Type B pancreatic cell (in vitro differentiated cells): ENCODE data around the gene ZNF865. TPM values are rescaled to one million over a fixed set of nuclear protein-coding genes. Genes with fewer than 3 reads are reported as not detected.

Source experiments
- DNase-seq: peaks from one replicate; pipeline ENCODE4 v3.0.0; 2021; ENCODE audit warnings: mixed read lengths; ENCODE audit not compliant: unreplicated experiment; ENCODE audit errors: extremely low spot score
- H3K27ac Mint-ChIP-seq: 2 replicates; pipeline ENCODE4 v1.8.0; 2021; ENCODE audit warnings: mild to moderate bottlenecking, mixed read lengths
- H3K27me3 Mint-ChIP-seq: 2 replicates; pipeline ENCODE4 v1.8.0; 2021; ENCODE audit warnings: mixed read lengths
- H3K36me3 Mint-ChIP-seq: 2 replicates; pipeline ENCODE4 v1.8.0; 2021; ENCODE audit warnings: mixed read lengths
- H3K4me1 Mint-ChIP-seq: one replicate; pipeline ENCODE4 v1.8.0; 2021; ENCODE audit warnings: mixed read lengths; ENCODE audit not compliant: unreplicated experiment
- H3K4me3 Mint-ChIP-seq: 2 replicates; pipeline ENCODE4 v1.8.0; 2021; ENCODE audit warnings: mild to moderate bottlenecking, mixed read lengths
- H3K9me3 Mint-ChIP-seq: 2 replicates; pipeline ENCODE4 v1.8.0; 2021; ENCODE audit warnings: mixed read lengths
- CTCF ChIP-seq: fragments of 200-600 bp; sonication (generic); conservative IDR thresholded peaks from 2 replicates; pipeline ENCODE4 v1.5.0; 2021; ENCODE audit warnings: antibody characterized with exemption, mild to moderate bottlenecking
- total RNA-seq: library from RNA; stranded (reverse); gene quantifications from 2 replicates; pipeline ENCODE4 v1.2.1, GENCODE V29; 2021; ENCODE audit warnings: low replicate concordance

Gene ZNF865
- total RNA-seq, 1 donor from 2014 or later = 16.2 TPM

- no peak for DNase-seq
- no peak for TF ChIP-seq CTCF
- no peaks in the 10 kb centered on the region for H3K9me3 Mint-ChIP-seq
- H3K27ac Mint-ChIP-seq = no peak overlapping the region
- H3K4me1 Mint-ChIP-seq = peaks cover 11% of the 10 kb centered on the region
- H3K27me3 Mint-ChIP-seq = no peaks in the 10 kb centered on the region
- no peak overlapping the region for H3K4me3 Mint-ChIP-seq
- peaks cover 10% of the 10 kb centered on the region for H3K36me3 Mint-ChIP-seq
Observed at GRCh38 chr19:55661826-55662225, 56.4 kb downstream of the ZNF865 start.

- Mint-ChIP-seq H3K4me3 (no peak overlapping the region), H3K27ac (no peak overlapping the region), H3K4me1 (no peaks in the 10 kb centered on the region), H3K36me3 (peaks cover 5% of the 10 kb centered on the region), H3K27me3 (no peaks in the 10 kb centered on the region), H3K9me3 (no peaks in the 10 kb centered on the region)
- no peak for DNase-seq
- TF ChIP-seq CTCF = no peak
Observed at GRCh38 chr19:55663846-55664536, 58.5 kb downstream of the ZNF865 start.

GRCh38 chr19:55666343-55667005 lies 61.0 kb downstream of the ZNF865 start:
- no peaks in the 10 kb centered on the region for H3K27me3 Mint-ChIP-seq
- H3K27ac Mint-ChIP-seq = peak overlapping the region; percentile 41
- no peak for DNase-seq
- no peaks in the 10 kb centered on the region for H3K4me1 Mint-ChIP-seq
- no peak for TF ChIP-seq CTCF
- H3K9me3 Mint-ChIP-seq = no peaks in the 10 kb centered on the region
- H3K36me3 Mint-ChIP-seq = peaks cover 5% of the 10 kb centered on the region
- no peak overlapping the region for H3K4me3 Mint-ChIP-seq

Other genes with a start within 250 kb of the ZNF865 start
- gene GARIN5B, start 242.4 kb upstream of the ZNF865 start, total RNA-seq = not detected in 2 replicates
- gene IL11, start 235.2 kb upstream of the ZNF865 start, total RNA-seq = 0.46 and 0.48 TPM in 2 replicates
- gene TMEM190, start 228.8 kb upstream of the ZNF865 start, total RNA-seq = 2.6 and 2.8 TPM in 2 replicates
- gene TMEM238, start 221.4 kb upstream of the ZNF865 start, total RNA-seq = 8.1 and 14.0 TPM in 2 replicates
- 1,799 and 2,072 TPM in 2 replicates for gene RPL28, start 219.7 kb upstream of the ZNF865 start, total RNA-seq
- 40.7 and 91.3 TPM in 2 replicates for gene UBE2S, start 197.9 kb upstream of the ZNF865 start, total RNA-seq
- gene SHISA7, start 162.3 kb upstream of the ZNF865 start, total RNA-seq = 0.05 and 0.22 TPM in 2 replicates
- 44.2 and 47.5 TPM in 2 replicates for gene ISOC2, start 144.0 kb upstream of the ZNF865 start, total RNA-seq
- not detected in 2 replicates for gene C19orf85, start 140.9 kb upstream of the ZNF865 start, total RNA-seq
- gene ZNF628, start 129.0 kb upstream of the ZNF865 start, total RNA-seq = 10.3 and 13.2 TPM in 2 replicates
- gene NAT14, start 120.5 kb upstream of the ZNF865 start, total RNA-seq = 46.5 and 64.3 TPM in 2 replicates
- 0.83 and 1.5 TPM in 2 replicates for gene SSC5D, start 117.2 kb upstream of the ZNF865 start, total RNA-seq
- gene SBK2, start 68.5 kb upstream of the ZNF865 start, total RNA-seq = 0.75 TPM in 1 of 2 replicates, not detected in the other
- gene SBK3, start 60.1 kb upstream of the ZNF865 start, total RNA-seq = 0.24 and 0.36 TPM in 2 replicates
- gene ZNF579, start 24.8 kb upstream of the ZNF865 start, total RNA-seq = 21.1 and 23.9 TPM in 2 replicates
- gene FIZ1, start 6.1 kb upstream of the ZNF865 start, total RNA-seq = 18.4 and 22.4 TPM in 2 replicates
- 13.6 and 23.9 TPM in 2 replicates for gene ZNF524, start 5.4 kb upstream of the ZNF865 start, total RNA-seq
- 9.4 and 9.6 TPM in 2 replicates for gene ZNF784, start 18.9 kb downstream of the ZNF865 start, total RNA-seq
- gene ZNF580, start 35.4 kb downstream of the ZNF865 start, total RNA-seq = 28.5 and 37.4 TPM in 2 replicates
- gene ZNF581, start 38.0 kb downstream of the ZNF865 start, total RNA-seq = 41.3 and 43.1 TPM in 2 replicates
- gene CCDC106, start 42.6 kb downstream of the ZNF865 start, total RNA-seq = 16.1 and 18.1 TPM in 2 replicates
- 170 and 232 TPM in 2 replicates for gene U2AF2, start 49.4 kb downstream of the ZNF865 start, total RNA-seq
- 121 and 127 TPM in 2 replicates for gene EPN1, start 69.6 kb downstream of the ZNF865 start, total RNA-seq
- gene NLRP9, start 132.8 kb downstream of the ZNF865 start, total RNA-seq = not detected in 2 replicates
- gene RFPL4A, start 153.4 kb downstream of the ZNF865 start, total RNA-seq = not detected in 2 replicates
- gene RFPL4AL1, start 163.5 kb downstream of the ZNF865 start, total RNA-seq = not detected in 2 replicates
- not detected in 2 replicates for gene NLRP11, start 226.4 kb downstream of the ZNF865 start, total RNA-seq
- gene NLRP4, start 230.9 kb downstream of the ZNF865 start, total RNA-seq = not detected in 2 replicates